DMS 273 treated with DMSO at 0.1 percent for 48 hours (cell line): ENCODE measurements around the gene TRIOBP.
"Not testable (repeated sequence)": the region's sequence is repeated elsewhere in the genome, so short reads cannot be mapped to it uniquely, and the experiment has no call there.

Experiments
- DNase-seq: peaks from one replicate; lab custom pipeline; 2025; lab: John Stamatoyannopoulos, UW

Gene TRIOBP, protein sequence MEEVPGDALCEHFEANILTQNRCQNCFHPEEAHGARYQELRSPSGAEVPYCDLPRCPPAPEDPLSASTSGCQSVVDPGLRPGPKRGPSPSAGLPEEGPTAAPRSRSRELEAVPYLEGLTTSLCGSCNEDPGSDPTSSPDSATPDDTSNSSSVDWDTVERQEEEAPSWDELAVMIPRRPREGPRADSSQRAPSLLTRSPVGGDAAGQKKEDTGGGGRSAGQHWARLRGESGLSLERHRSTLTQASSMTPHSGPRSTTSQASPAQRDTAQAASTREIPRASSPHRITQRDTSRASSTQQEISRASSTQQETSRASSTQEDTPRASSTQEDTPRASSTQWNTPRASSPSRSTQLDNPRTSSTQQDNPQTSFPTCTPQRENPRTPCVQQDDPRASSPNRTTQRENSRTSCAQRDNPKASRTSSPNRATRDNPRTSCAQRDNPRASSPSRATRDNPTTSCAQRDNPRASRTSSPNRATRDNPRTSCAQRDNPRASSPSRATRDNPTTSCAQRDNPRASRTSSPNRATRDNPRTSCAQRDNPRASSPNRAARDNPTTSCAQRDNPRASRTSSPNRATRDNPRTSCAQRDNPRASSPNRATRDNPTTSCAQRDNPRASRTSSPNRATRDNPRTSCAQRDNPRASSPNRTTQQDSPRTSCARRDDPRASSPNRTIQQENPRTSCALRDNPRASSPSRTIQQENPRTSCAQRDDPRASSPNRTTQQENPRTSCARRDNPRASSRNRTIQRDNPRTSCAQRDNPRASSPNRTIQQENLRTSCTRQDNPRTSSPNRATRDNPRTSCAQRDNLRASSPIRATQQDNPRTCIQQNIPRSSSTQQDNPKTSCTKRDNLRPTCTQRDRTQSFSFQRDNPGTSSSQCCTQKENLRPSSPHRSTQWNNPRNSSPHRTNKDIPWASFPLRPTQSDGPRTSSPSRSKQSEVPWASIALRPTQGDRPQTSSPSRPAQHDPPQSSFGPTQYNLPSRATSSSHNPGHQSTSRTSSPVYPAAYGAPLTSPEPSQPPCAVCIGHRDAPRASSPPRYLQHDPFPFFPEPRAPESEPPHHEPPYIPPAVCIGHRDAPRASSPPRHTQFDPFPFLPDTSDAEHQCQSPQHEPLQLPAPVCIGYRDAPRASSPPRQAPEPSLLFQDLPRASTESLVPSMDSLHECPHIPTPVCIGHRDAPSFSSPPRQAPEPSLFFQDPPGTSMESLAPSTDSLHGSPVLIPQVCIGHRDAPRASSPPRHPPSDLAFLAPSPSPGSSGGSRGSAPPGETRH (N-terminal part only)

DNA sequence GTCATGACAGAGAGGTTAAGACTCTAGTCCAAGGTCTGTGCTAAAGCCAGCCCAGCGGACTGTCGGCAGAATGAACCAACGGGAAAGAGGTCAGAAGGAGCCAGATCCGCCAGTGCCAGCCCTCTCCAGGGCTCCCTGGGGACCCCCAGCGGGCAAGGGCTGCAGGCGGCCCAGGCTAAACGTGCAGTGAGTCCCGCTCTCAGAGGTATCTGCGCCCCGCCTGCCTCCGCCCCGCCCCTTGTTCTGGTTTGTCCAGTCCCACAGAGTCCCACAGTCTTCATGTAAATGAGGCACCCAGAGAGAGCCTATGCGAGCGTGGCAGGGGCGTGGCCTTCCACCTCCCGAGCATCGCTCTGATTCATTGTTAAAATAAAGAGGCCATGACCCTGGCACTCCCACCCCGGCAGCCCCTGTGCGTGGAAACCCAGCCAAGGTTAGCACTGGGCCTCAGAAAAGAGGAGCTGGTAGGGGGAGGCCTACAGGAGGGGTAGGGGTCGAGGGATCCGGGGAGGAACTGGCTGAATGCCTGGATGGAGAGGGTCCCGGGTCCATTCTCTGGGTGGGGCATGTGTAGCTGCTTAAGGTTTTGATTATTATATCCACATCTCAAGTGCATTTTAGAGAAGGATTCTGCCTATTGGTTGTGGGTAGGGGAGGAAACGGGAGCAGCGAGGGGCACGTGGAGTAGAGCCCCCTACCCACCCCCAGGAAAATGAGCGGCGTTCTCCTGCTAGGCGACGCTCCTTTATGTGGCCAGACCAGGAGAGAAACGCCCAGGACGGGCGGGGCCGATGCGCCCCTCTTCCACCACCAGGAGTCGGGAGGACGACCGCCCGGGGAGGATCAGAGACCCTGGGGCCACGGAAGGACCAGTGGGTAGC, at the start of gene TRIOBP:
TRIOBP (plus strand) TSS at position 392 of the 881 bp plus-strand sequence. CDS start 4,318 bp downstream, outside the sequence.
- DNase-seq, result peak; percentile 91

GRCh38 chr22:37647317-37647716, 49.5 kb upstream of the TRIOBP start:
- DNase-seq, result no peak

- no peak for DNase-seq
Measured at GRCh38 chr22:37647928-37648327, 48.9 kb upstream of the TRIOBP start.

- no peak for DNase-seq
Measured at GRCh38 chr22:37650463-37651136, 46.2 kb upstream of the TRIOBP start.

DNA sequence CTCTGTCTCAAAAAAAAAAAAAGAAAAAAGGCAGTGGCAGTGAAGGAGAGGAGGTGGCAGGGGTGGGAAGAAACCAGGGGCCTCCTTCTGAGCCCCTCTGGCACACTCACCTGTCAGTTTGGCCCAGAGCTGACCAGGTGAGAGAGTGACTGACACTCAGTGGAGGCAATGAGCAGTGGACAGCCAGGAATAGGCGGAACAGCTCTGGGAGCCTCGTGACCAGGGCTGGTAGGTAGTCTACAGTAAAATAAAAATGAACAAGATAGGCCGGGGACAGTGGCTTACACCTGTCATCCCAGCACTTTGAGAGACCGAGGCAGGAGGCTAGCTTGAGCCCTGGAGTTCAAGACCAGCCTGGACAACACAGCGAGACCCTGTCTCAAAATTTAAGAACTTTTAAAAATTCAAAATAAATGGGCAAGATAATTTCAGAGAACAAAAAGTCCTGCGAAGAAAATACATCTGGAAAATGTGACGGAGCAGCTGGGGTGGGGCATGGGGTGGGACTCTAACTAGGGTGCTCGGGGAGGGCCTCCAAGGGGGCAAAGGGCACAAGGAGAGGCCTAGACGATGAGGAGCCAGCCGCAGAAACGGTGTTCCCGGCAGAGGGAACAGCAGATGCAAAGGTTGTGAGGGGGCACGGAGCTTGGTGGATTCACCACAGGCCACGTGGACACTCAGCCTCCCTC, 42.1 kb upstream of the TRIOBP start:
- DNase-seq, result no peak

DNA sequence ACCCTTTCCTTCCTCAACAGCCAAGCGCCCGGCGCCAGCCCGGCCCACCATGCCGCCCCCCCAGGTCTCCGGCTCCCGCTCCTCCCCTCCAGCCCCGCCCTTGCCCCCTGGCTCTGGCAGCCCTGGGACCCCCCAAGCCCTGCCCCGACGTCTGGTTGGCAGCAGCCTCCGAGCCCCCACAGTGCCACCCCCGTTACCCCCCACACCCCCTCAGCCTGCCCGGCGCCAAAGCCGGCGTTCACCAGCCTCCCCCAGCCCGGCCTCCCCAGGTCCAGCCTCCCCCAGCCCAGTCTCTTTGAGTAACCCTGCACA, 41.6 kb upstream of the TRIOBP start:
- no peak for DNase-seq

GRCh38 chr22:37656583-37656982, 40.3 kb upstream of the TRIOBP start:
- not testable (repeated sequence) for DNase-seq

DNA sequence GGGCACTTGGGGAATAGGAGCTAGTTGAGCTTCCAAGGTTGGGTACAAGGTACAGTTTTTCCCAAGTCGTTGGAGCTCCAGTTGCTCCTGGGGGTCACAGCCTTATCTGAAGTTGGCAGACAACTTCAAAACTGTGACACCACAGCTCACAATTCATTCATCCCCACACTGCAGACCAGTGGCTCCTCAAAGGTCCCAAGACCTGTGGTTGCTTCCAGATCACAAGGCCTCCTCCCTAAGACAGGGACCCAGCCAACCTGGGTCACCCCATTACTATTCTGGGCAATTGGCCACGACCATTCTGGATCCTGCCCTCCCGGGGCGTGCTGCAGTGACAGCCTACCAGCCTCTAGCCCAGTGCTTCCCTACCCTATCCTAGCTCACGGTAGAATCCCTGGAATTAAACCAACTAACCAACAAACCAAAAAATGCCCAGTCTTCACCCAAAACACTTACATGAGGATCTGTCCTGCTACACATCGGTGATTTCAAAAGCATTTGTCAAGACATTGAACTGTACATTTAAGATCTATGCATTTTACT, 39.2 kb upstream of the TRIOBP start:
- DNase-seq, result no peak

DNA sequence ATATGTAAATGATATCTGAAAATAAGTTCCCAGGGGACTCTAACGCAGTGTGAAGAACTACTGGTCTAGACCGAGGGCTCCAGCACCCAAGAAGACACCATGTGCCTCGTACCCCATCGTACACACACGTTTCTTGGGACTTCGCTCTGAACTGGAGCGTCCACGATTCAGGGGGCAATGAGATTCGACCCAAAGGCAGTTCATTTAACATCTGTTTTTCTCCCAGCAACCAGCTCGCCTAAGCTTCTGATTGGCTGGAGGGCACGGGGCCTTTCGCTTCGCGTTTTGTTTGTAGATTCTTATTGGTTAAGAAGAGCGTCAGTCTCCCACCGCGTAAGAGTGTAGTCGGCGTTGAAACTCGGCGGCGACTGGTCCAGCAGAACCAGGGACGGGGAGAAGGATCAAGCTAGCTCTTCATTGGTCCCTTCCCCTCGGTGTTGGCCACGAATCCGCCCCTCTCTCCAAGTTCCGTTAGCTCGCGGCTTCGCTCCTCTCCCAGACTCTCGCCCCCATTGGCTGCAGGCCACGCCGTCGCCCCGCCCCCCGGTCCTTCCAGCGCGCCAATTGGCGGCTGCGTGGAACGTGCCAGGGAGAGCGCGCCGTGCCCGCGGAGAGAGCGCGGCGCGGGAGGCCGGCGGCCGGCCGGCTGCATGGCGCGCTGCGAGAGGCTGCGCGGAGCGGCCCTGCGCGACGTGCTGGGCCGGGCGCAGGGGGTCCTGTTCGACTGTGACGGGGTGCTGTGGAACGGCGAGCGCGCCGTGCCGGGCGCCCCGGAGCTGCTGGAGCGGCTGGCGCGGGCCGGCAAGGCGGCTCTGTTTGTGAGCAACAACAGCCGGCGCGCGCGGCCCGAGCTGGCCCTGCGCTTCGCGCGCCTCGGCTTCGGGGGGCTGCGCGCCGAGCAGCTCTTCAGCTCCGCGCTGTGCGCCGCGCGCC, 38.4 kb upstream of the TRIOBP start, which contains the start of gene PDXP:
PDXP (plus strand) TSS at position 591 of the 933 bp plus-strand sequence; CDS start at position 651, 60 bp downstream.
- peak; percentile 98 for DNase-seq

DNA sequence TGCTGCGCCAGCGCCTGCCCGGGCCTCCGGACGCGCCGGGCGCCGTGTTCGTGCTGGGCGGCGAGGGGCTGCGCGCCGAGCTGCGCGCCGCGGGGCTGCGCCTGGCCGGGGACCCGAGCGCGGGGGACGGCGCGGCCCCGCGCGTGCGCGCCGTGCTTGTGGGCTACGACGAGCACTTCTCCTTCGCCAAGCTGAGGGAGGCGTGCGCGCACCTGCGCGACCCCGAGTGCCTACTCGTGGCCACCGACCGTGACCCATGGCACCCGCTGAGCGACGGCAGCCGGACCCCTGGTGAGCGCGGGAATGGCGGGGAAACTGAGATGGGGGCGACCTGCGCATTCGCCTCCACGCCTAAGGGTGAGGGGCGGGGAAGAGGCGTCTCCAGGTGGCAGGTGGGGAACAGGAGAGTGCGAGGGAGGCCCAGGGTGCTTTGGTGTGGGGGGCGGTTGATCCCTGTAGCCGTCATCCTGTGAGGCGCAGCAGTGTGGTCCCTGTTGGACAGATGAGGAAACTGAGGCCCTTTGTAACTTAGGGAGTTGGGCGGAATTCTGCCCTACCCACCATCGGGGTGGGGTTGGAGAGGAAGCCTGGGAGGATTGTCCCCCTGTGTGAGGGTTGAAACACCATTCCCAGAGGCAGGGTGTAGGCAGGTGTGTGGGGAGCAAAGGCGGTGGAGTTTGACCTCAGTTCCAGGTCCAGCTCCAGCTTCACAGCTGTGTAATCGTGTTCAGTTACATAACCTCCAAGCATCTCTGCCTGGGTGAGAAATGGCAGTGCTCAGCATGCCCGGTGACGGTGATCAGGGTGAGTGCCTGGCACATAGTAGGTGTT, 37.6 kb upstream of the TRIOBP start:
- DNase-seq, result no peak

DNA sequence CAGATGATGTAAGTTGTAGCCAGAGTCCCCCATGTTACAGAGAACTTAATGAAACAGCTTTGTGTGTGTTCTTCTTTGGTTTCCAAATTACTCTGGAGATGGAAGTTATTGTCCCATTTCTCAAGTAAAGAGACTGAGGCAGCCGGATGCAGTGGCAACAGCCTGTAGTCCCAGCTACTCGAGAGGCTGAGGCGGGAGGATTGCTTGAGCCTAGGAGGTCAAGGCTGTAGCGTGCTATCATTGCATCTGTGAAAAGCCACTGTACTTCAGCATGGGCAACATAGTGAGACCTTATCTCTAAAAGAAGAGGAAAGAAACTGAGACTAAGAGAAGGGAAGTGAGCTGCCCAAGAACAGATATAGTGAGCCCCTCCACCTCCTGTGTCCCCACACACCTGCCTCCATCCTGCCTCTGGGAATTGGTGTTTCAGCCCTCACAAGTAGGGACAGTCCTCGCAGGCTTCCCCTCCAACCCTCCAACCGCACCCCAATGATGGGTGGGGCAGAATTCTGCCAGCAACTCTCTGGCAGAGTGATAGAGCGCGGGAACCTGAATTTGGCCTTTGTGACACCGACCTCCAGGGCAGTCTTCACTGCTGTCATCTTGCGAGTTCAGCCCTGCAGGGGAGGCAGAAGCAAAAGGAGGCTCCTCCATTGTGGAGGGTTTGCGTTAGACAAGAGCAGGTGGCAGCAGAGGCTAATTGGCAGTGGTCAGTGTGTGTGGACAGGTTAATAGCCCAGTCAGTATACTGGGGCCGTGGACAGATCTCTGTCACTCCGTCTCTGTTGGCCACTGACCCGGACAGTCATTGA, 36.7 kb upstream of the TRIOBP start:
- no peak for DNase-seq

DNA sequence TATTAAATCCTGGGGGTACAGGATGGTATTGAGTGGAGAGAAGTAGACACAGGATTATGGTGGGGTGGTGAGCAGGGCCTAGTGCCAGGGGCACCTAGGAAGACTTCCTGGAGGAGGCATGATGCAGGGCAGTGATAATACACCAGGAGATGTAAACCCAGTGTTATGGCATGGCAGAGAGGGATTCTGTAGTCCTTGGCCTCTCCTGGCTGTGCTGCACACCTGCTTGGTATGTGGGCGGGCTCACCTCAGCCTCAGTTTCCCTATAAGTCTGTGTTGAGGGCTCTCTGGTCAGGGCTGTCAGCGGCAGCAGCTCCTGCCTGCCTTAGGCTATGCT, 36.2 kb upstream of the TRIOBP start:
- DNase-seq, result no peak

GRCh38 chr22:37661160-37661924, 35.5 kb upstream of the TRIOBP start:
- peak; percentile 15 for DNase-seq

- DNase-seq, result no peak
Measured at GRCh38 chr22:37662039-37662438, 34.8 kb upstream of the TRIOBP start.

DNA sequence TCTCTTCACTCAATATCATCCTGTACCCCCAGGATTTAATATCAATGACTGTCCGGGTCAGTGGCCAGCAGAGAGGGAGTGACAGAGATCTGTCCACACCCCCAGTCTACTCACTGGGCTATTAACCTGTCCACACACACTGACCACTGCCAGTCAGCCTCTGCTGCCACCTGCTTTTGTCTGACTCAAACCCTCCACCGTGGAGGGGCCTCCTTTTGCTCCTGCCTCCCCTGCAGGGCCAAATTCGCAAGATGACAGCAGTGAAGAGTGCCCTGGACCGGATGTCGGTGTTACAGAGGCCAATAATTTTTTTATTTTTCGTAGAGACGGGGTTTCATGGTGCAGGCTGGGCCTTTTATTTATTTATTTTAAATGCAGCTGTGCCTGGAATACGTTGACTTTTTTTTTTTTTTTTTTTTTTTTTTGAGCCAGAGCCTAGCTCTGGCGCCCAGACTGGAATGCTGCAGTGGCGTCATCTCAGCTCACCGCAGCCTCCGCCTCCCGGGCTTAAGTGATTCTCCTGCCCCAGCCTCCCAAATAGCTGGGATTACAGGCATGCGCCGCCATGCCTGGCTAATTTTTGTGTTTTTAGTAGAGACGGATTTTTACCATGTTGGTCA, 33.2 kb upstream of the TRIOBP start:
- no peak for DNase-seq
